Stimulated activated naive CD8-positive, alpha-beta T cell treated with anti-CD3 and anti-CD28 coated beads, Interleukin-15, amount 100 ng/mL, for 72 hours (primary cell): ENCODE data around the gene PPDPF.
A peak's percentile ranks its signal among the peaks of the same experiment; 100 is the strongest.
"Not testable (repeated sequence)": the region's sequence is repeated elsewhere in the genome, so short reads cannot be mapped to it uniquely, and the experiment has no call there.

Source experiments
- ATAC-seq: fragments of 150-1000 bp; cut with Tn5 transposase; 2 replicates; pipeline ENCODE4 v1.10.0; 2021; ENCODE audit warnings: mild to moderate bottlenecking, moderate library complexity
- DNase-seq, 2 donors: peaks; one replicate each; pipeline ENCODE4 v3.0.0; 2021 to 2022
- H3K27ac Mint-ChIP-seq, 2 donors: one replicate each; pipeline ENCODE4 v1.8.0; 2022; ENCODE audit warnings: mild to moderate bottlenecking in 2 of 2, mixed read lengths in 2 of 2, moderate library complexity in 2 of 2
- H3K27me3 Mint-ChIP-seq: one replicate; pipeline ENCODE4 v1.8.0; 2022; ENCODE audit warnings: mixed read lengths
- H3K4me1 Mint-ChIP-seq: one replicate; pipeline ENCODE4 v1.8.0; 2022; ENCODE audit warnings: mild to moderate bottlenecking, mixed read lengths
- H3K4me3 Mint-ChIP-seq, 2 donors: one replicate each; pipeline ENCODE4 v1.8.0; 2022; ENCODE audit warnings: mild to moderate bottlenecking in 2 of 2, mixed read lengths in 2 of 2, moderate library complexity in 1 of 2
- H3K9me3 Mint-ChIP-seq, 2 donors: one replicate each; pipeline ENCODE4 v1.8.0; 2022; ENCODE audit warnings: mixed read lengths in 2 of 2

PPDPF gene

GRCh38 chr20:63502671-63503172, 17.8 kb upstream of the PPDPF start:
- H3K27ac Mint-ChIP-seq: no peak overlapping the region
- peaks cover 0 to 18% of the 10 kb centered on the region in 2 donors for H3K9me3 Mint-ChIP-seq
- ATAC-seq: no peak

GRCh38 chr20:63503524-63503923, 17.0 kb upstream of the PPDPF start:
- H3K9me3 Mint-ChIP-seq: peaks cover 0 to 18% of the 10 kb centered on the region in 2 donors
- peaks cover 59% of the 10 kb centered on the region for H3K27me3 Mint-ChIP-seq
- ATAC-seq (no peak), DNase-seq (no peak)
- peaks cover 15% of the 10 kb centered on the region for H3K4me1 Mint-ChIP-seq
- no peak overlapping the region for H3K27ac Mint-ChIP-seq
- no peak overlapping the region for H3K4me3 Mint-ChIP-seq

More at GRCh38 chr20:63502671-63503172, 17.8 kb upstream of the PPDPF start:
- H3K4me1 Mint-ChIP-seq: peaks cover 15% of the 10 kb centered on the region
- H3K27me3 Mint-ChIP-seq: peaks cover 59% of the 10 kb centered on the region
- DNase-seq: no peak
- no peak overlapping the region for H3K4me3 Mint-ChIP-seq

- ATAC-seq (no peak), DNase-seq (no peak)
- Mint-ChIP-seq H3K9me3 (peaks cover 0 to 18% of the 10 kb centered on the region in 2 donors), H3K4me1 (peaks cover 15% of the 10 kb centered on the region), H3K4me3 (no peak overlapping the region), H3K27me3 (peaks cover 70% of the 10 kb centered on the region), H3K27ac (no peak overlapping the region)
Measured at GRCh38 chr20:63504642-63505041, 15.9 kb upstream of the PPDPF start.

GRCh38 chr20:63505281-63505680, 15.3 kb upstream of the PPDPF start:
- Mint-ChIP-seq H3K27ac (no peak overlapping the region), H3K4me3 (no peak overlapping the region), H3K27me3 (peaks cover 71% of the 10 kb centered on the region), H3K9me3 (peaks cover 0 to 18% of the 10 kb centered on the region in 2 donors), H3K4me1 (peaks cover 15% of the 10 kb centered on the region)
- ATAC-seq: no peak
- no peak for DNase-seq

- H3K27ac Mint-ChIP-seq: no peak overlapping the region
- ATAC-seq (no peak), DNase-seq (no peak)
- H3K9me3 Mint-ChIP-seq: peaks cover 0 to 18% of the 10 kb centered on the region in 2 donors
- peaks cover 71% of the 10 kb centered on the region for H3K27me3 Mint-ChIP-seq
- H3K4me1 Mint-ChIP-seq: peaks cover 15% of the 10 kb centered on the region
- H3K4me3 Mint-ChIP-seq: no peak overlapping the region
Measured at GRCh38 chr20:63505723-63506122, 14.8 kb upstream of the PPDPF start.

- Mint-ChIP-seq H3K4me1 (peaks cover 15% of the 10 kb centered on the region), H3K4me3 (peak overlapping the region; percentile 9 to 50), H3K9me3 (peaks cover 0 to 18% of the 10 kb centered on the region in 2 donors), H3K27me3 (peaks cover 70% of the 10 kb centered on the region), H3K27ac (no peak overlapping the region)
- no peak for ATAC-seq
- no peak for DNase-seq
Measured at GRCh38 chr20:63507083-63507743, 13.4 kb upstream of the PPDPF start.

GRCh38 chr20:63508072-63508768, 12.3 kb upstream of the PPDPF start:
- peak overlapping the region in 1 of 2 donors; percentile 25 for H3K27ac Mint-ChIP-seq
- no peak for DNase-seq

GRCh38 chr20:63509088-63509564, 11.4 kb upstream of the PPDPF start:
- Mint-ChIP-seq H3K4me3 (no peak overlapping the region), H3K4me1 (peaks cover 15% of the 10 kb centered on the region), H3K27ac (no peak overlapping the region), H3K27me3 (peaks cover 74% of the 10 kb centered on the region), H3K9me3 (peaks cover 0 to 20% of the 10 kb centered on the region in 2 donors)
- ATAC-seq (no peak), DNase-seq (no peak)

More at GRCh38 chr20:63508072-63508768, 12.3 kb upstream of the PPDPF start:
- H3K27me3 Mint-ChIP-seq: peaks cover 79% of the 10 kb centered on the region
- H3K9me3 Mint-ChIP-seq: peaks cover 0 to 19% of the 10 kb centered on the region in 2 donors
- peak; percentile 45 for ATAC-seq
- peaks cover 15% of the 10 kb centered on the region for H3K4me1 Mint-ChIP-seq
- H3K4me3 Mint-ChIP-seq: peak overlapping the region in 1 of 2 donors; percentile 15

GRCh38 chr20:63513207-63513606, 7.4 kb upstream of the PPDPF start:
- no peak for ATAC-seq
- no peak overlapping the region for H3K27ac Mint-ChIP-seq
- peaks cover 50% of the 10 kb centered on the region for H3K27me3 Mint-ChIP-seq
- DNase-seq: no peak
- peaks cover 4 to 18% of the 10 kb centered on the region in 2 donors for H3K9me3 Mint-ChIP-seq
- no peak overlapping the region for H3K4me3 Mint-ChIP-seq
- peaks cover 2% of the 10 kb centered on the region for H3K4me1 Mint-ChIP-seq

- DNase-seq, H3K27ac Mint-ChIP-seq, H3K4me1 Mint-ChIP-seq, ATAC-seq, H3K4me3 Mint-ChIP-seq: not testable (repeated sequence)
- peaks cover 4 to 18% of the 10 kb centered on the region in 2 donors for H3K9me3 Mint-ChIP-seq
- H3K27me3 Mint-ChIP-seq: peaks cover 37% of the 10 kb centered on the region
Measured at GRCh38 chr20:63514520-63514919, 6.0 kb upstream of the PPDPF start.

GRCh38 chr20:63517376-63518309, 2.9 kb upstream of the PPDPF start:
- Mint-ChIP-seq H3K27ac (no peak overlapping the region), H3K9me3 (peaks cover 6 to 22% of the 10 kb centered on the region in 2 donors), H3K27me3 (peaks cover 15% of the 10 kb centered on the region), H3K4me3 (no peak overlapping the region), H3K4me1 (peaks cover 26% of the 10 kb centered on the region)
- DNase-seq: no peak
- ATAC-seq: no peak

- no peak overlapping the region for H3K27ac Mint-ChIP-seq
- H3K4me1 Mint-ChIP-seq: peaks cover 29% of the 10 kb centered on the region
- peak overlapping the region in 1 of 2 donors; percentile 79 for H3K4me3 Mint-ChIP-seq
- peaks cover 8 to 23% of the 10 kb centered on the region in 2 donors for H3K9me3 Mint-ChIP-seq
- no peak for ATAC-seq
- no peak for DNase-seq
- peaks cover 7% of the 10 kb centered on the region for H3K27me3 Mint-ChIP-seq
Measured at GRCh38 chr20:63518351-63518861, 2.2 kb upstream of the PPDPF start.

- Mint-ChIP-seq H3K27me3 (peaks cover 6% of the 10 kb centered on the region), H3K27ac (peak overlapping the region; percentile 37 to 51), H3K9me3 (peaks cover 13 to 27% of the 10 kb centered on the region in 2 donors), H3K4me1 (peaks cover 36% of the 10 kb centered on the region), H3K4me3 (peak overlapping the region; percentile 79 to 81)
- no peak for DNase-seq
- no peak for ATAC-seq
Measured at GRCh38 chr20:63518946-63519667, 1.5 kb upstream of the PPDPF start.
